Common myeloid progenitor, CD34-positive (primary cell): ENCODE measurements around the gene FHL5.

Source experiments
- CTCF ChIA-PET: fragments of 350-600 bp; sonication (Branson Sonifier 250); formaldehyde crosslinking; loops from one replicate; lab custom pipeline; 2021; ENCODE audit warnings: antibody characterized with exemption; lab: Charles Lee
- POLR2A ChIA-PET: fragments of 350-600 bp; sonication (Branson Sonifier 250); formaldehyde crosslinking; loops from one replicate; lab custom pipeline; 2021; ENCODE audit warnings: antibody characterized with exemption; lab: Charles Lee
- DNase-seq, 3 donors: peaks; one replicate each; pipeline versions ENCODE4 v3.0.0 to v3.0.0-alpha.2; 2013
- H3K27ac ChIP-seq, 2 experiments: 1 replicate in 1 of 2; 2 replicates in 1 of 2; pipeline ENCODE4 v1.7.0; 2013; ENCODE audit warnings: inconsistent platforms in 2 of 2, low read length in 2 of 2, mild to moderate bottlenecking in 2 of 2, low read depth in 1 of 2, moderate library complexity in 1 of 2; ENCODE audit not compliant: severe bottlenecking in 2 of 2, insufficient read depth in 1 of 2, poor library complexity in 1 of 2
- H3K27me3 ChIP-seq, 5 experiments: replicated peaks in 2 of 5; 1 replicate in 3 of 5; 2 replicates in 2 of 5; pipeline versions ENCODE4 v1.6.1 to v1.7.0; 2013; ENCODE audit warnings: low read length in 4 of 5, mild to moderate bottlenecking in 2 of 5, moderate library complexity in 2 of 5, inconsistent platforms in 1 of 5; ENCODE audit not compliant: insufficient read depth in 5 of 5, control insufficient read depth in 4 of 5
- H3K36me3 ChIP-seq, 4 experiments: 1 replicate in 2 of 4; 2 replicates in 2 of 4; pipeline versions ENCODE4 v1.6.1 to v1.7.0; 2013; ENCODE audit warnings: low read length in 3 of 4, control low read depth in 1 of 4, mild to moderate bottlenecking in 1 of 4; ENCODE audit not compliant: control insufficient read depth in 4 of 4, insufficient read depth in 4 of 4
- H3K4me1 ChIP-seq, 4 experiments: 1 replicate in 3 of 4; 2 replicates in 1 of 4; pipeline versions ENCODE4 v1.6.1 to v1.7.1; 2013; ENCODE audit warnings: low read length in 3 of 4, mild to moderate bottlenecking in 3 of 4, control low read depth in 1 of 4, inconsistent platforms in 1 of 4, moderate library complexity in 1 of 4; ENCODE audit not compliant: control insufficient read depth in 4 of 4, insufficient read depth in 4 of 4; ENCODE audit errors: control extremely low read depth in 1 of 4
- H3K4me3 ChIP-seq, 7 experiments: 1 replicate in 4 of 7; 2 replicates in 3 of 7; pipeline versions ENCODE4 v1.5.1 to v1.7.0; 2013; ENCODE audit warnings: mild to moderate bottlenecking in 7 of 7, low read length in 6 of 7, moderate library complexity in 6 of 7, inconsistent platforms in 2 of 7, low read depth in 2 of 7, control low read depth in 1 of 7; ENCODE audit not compliant: insufficient read depth in 4 of 7, control insufficient read depth in 1 of 7; ENCODE audit errors: extremely low read depth in 1 of 7
- H3K9me3 ChIP-seq, 5 experiments: 1 replicate in 4 of 5; 2 replicates in 1 of 5; pipeline versions ENCODE4 v1.6.1 to v1.7.1; 2013; ENCODE audit warnings: low read length in 4 of 5, mild to moderate bottlenecking in 2 of 5, inconsistent platforms in 1 of 5, low read depth in 1 of 5, moderate library complexity in 1 of 5; ENCODE audit not compliant: control insufficient read depth in 4 of 5, insufficient read depth in 2 of 5; ENCODE audit errors: control extremely low read depth in 1 of 5
- WGBS: methylation state at CpG from one replicate; pipeline ENCODE4 v1.1.5; 2013; ENCODE audit not compliant: insufficient coverage; 5-methylcytosine and 5-hydroxymethylcytosine counted together

Gene FHL5

GRCh38 chr6:96652552-96652951 is 89.6 kb downstream of the FHL5 start:
- WGBS, result no CpG with 5 or more reads among the region's 2 CpGs
- CTCF ChIA-PET, result no interaction called here
- no peaks in the 10 kb centered on the region for H3K36me3 ChIP-seq
- no peak for DNase-seq
- POLR2A ChIA-PET, result interaction anchor here (0.6 kb wide), 1 partner anchor 149 kb away, joined by 3 read pairs; no protein-coding TSS in a partner anchor
- no peak overlapping the region for H3K27ac ChIP-seq
- H3K9me3 ChIP-seq, result no peaks in the 10 kb centered on the region
- H3K4me1 ChIP-seq, result no peaks in the 10 kb centered on the region
- H3K27me3 ChIP-seq, result peaks cover 0 to 4% (median 3%) of the 10 kb centered on the region in 5 experiments
- no peak overlapping the region for H3K4me3 ChIP-seq

GRCh38 chr6:96653181-96653580 is 90.3 kb downstream of the FHL5 start:
- H3K4me1 ChIP-seq, result no peaks in the 10 kb centered on the region
- H3K27me3 ChIP-seq, result peaks cover 0 to 3% (median 0%) of the 10 kb centered on the region in 5 experiments
- POLR2A ChIA-PET, result no interaction called here
- H3K27ac ChIP-seq, result no peak overlapping the region
- H3K36me3 ChIP-seq, result no peaks in the 10 kb centered on the region
- WGBS, result 100% methylated on average over 1 of the region's 1 CpG
- no peak for DNase-seq
- H3K4me3 ChIP-seq, result no peak overlapping the region
- no peaks in the 10 kb centered on the region for H3K9me3 ChIP-seq
- CTCF ChIA-PET, result no interaction called here

- no peak overlapping the region for H3K27ac ChIP-seq
- H3K27me3 ChIP-seq, result peaks cover 0 to 3% (median 0%) of the 10 kb centered on the region in 5 experiments
- H3K36me3 ChIP-seq, result no peaks in the 10 kb centered on the region
- H3K4me3 ChIP-seq, result no peak overlapping the region
- CTCF ChIA-PET, result no interaction called here
- no peak for DNase-seq
- POLR2A ChIA-PET, result no interaction called here
- WGBS, result no CpG with 5 or more reads among the region's 1 CpG
- no peaks in the 10 kb centered on the region for H3K9me3 ChIP-seq
- H3K4me1 ChIP-seq, result no peaks in the 10 kb centered on the region
These were observed 93.6 kb downstream of the FHL5 start for GRCh38 chr6:96656567-96656966.

GRCh38 chr6:96657344-96657743 is 94.4 kb downstream of the FHL5 start:
- Histone ChIP-seq H3K4me3 (no peak overlapping the region), H3K36me3 (no peaks in the 10 kb centered on the region), H3K27ac (no peak overlapping the region), H3K27me3 (peaks cover 0 to 3% (median 0%) of the 10 kb centered on the region in 5 experiments), H3K4me1 (no peaks in the 10 kb centered on the region), H3K9me3 (no peaks in the 10 kb centered on the region)
- DNase-seq, result no peak
- ChIA-PET POLR2A (no interaction called here), CTCF (no interaction called here)
- WGBS, result 86% methylated on average over 5 of the region's 5 CpGs

- POLR2A ChIA-PET, result no interaction called here
- Histone ChIP-seq H3K27ac (no peak overlapping the region), H3K9me3 (no peaks in the 10 kb centered on the region), H3K4me1 (no peaks in the 10 kb centered on the region), H3K4me3 (no peak overlapping the region), H3K36me3 (no peaks in the 10 kb centered on the region), H3K27me3 (no peaks in the 10 kb centered on the region)
- no peak for DNase-seq
- WGBS, result 80% methylated on average over 3 of the region's 4 CpGs
- CTCF ChIA-PET, result no interaction called here
These were observed 96.3 kb downstream of the FHL5 start for GRCh38 chr6:96659084-96659845.
